COR-L47 (cell line): Measurements from ENCODE around the gene LINS1.
"Not testable (repeated sequence)": the region's sequence is repeated elsewhere in the genome, so short reads cannot be mapped to it uniquely, and the experiment has no call there.

Experiments
- DNase-seq: peaks from one replicate; lab custom pipeline; 2025; lab: John Stamatoyannopoulos, UW

LINS1 gene

GRCh38 chr15:100601163-100601562 is 821 bp downstream of the LINS1 start:
- DNase-seq, result no peak

- no peak for DNase-seq
These were observed 3.3 kb downstream of the LINS1 start for GRCh38 chr15:100598655-100599054.

GRCh38 chr15:100597862-100598261 is 4.1 kb downstream of the LINS1 start:
- DNase-seq, result no peak

DNA sequence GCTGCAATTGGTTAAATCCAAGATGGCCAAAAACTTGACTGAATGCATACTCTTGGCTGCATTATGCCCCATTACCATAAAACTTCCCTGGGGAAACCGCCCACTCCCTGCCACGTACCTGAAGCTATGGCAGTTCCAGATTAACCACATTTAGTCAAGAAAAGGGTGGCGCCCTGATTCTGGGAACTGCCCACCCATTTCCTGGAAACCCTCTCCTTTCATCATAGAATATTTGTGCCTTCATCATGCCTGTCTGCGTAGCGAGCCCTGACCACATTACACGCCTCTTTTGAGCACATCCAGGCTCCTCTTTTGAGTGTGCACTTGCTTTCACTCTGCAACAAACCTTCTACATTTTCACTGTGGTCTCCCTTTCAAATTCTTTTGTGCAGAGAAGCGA is 5.2 kb downstream of the LINS1 start:
- DNase-seq, result no peak

DNA sequence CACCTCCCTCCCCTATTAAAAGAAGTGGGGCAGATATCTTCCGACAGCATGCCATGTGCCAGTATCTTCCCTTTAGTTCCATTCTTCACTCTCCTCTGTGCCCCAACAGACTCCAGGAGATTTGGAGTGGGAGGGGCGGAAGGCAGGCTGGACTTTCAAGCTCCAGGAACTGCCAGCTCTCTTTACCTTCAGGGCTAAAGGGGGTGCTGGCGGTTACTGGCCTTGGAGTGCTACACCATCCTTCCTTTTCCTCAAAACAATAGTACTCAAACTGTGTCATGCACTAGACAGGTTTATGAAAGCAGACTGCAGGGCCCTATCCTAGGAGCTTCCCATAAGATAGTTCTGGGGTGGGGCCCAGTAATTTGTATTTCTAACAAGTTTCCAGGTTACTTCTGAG is 6.0 kb downstream of the LINS1 start:
- DNase-seq, result no peak

DNA sequence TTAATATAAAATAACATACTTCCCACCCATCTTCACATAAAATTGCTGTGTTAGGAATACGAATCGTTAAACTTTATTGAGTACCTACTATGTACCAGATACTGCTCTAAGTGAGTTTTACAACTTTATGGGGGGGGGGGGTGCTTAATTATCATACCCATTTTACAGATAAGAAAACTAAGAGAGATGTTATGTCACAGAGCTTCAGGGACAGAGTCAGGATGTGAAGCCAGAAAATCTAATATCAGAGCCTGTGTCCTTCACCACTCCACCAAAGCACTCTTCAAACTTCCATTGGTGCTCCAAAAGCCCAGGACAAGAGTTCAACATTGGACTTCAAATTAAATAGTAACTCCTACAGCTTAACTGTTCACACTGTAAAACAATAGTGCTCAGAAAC is 8.6 kb downstream of the LINS1 start:
- no peak for DNase-seq

GRCh38 chr15:100592898-100593297 is 9.1 kb downstream of the LINS1 start:
- no peak for DNase-seq

DNA sequence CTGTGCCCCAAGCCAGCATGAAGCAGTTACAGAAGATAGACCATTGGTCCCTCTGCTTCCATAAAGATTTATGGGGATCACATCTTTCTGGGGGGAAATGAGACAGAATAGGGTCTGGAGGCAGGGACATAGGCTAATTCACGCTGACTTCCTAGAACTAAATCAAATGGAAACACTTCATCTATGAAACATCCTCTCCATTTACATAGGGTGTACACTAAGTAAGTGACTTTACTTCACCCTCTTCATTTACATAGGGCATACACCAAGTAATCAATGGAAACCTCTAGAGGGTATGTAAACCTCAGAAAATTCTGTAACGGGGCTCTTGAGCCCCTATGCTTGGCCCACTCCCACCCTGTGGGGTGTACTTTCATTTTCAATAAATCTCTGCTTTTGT is 10.1 kb downstream of the LINS1 start:
- DNase-seq, result no peak

- DNase-seq, result not testable (repeated sequence)
These were observed 10.8 kb downstream of the LINS1 start for GRCh38 chr15:100591163-100591562.

DNA sequence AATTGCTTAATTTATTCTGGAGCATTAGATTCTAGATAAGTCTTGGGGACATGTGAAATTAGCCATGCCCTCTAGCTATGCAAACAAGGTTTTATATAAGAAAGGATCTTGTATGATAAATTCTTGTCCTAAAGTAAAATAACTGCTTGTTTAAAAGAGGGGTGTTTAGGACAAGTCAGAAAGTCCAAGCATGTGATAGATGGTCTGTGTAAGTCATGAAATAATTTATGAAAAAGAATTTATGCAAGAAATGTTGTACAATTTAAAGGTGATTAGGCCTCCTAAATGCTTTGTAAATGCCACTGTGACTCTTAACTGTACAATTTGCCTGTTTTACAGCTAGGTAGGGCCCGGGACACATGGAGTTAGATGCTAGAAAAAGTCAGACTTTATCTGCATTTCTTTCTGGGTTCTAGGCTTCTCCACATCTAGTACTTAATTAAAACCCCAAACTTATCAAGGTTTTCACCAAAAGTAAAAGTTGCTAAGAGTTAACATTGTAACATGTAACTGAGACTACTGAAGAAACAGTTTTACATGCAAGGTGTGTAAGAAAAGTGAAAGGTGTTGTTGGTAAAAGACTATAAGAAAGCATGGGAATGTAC is 13.2 kb downstream of the LINS1 start:
- DNase-seq, result no peak

- no peak for DNase-seq
These were observed 21.6 kb downstream of the LINS1 start for GRCh38 chr15:100580414-100580813.

DNA sequence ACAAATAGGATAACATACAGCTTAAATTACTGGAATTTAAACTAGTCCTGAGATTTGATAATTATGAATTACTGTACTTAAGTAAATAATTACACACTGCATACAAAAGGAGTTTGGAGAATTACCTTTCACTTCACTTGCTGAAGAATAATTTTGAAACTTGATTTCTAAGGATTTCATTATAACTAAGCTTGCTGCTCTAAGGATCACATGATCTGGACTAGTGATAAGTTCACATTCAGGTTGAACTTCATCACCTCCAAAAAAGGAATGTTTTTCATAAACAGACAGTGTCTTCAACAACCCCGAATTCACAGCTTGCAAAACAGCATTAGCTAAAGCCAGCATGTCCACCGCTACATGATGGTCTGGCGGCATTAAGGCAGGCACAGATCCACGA is 28.5 kb downstream of the LINS1 start:
- DNase-seq, result no peak

DNA sequence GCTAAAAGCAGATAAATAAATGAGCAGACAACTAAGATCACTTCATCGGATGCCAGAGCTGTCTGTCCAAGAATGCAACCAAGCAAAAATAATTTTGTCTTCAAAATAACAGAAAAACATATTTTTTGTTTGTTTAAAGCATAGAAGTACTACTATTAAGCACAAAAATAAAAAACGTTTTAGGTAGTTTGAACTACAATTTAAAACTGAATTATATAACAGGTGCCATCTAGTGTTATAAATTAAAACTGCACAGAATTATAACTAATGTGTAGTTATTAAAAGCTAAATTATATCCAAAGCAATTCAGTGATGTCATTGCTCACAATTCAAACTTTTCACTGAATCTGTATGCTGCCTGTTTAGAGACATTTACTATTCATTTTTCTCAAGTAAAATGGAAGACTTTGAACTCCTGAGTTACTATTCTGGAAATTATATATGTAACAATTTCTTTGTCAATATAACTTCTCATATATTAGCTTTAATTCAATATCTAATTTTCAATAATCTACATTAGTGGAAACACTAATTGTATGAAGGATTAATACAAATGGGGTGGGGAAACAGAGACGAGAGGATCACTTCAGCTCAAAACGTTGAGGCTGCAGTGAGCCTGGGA is 29.5 kb downstream of the LINS1 start:
- DNase-seq, result no peak

DNA sequence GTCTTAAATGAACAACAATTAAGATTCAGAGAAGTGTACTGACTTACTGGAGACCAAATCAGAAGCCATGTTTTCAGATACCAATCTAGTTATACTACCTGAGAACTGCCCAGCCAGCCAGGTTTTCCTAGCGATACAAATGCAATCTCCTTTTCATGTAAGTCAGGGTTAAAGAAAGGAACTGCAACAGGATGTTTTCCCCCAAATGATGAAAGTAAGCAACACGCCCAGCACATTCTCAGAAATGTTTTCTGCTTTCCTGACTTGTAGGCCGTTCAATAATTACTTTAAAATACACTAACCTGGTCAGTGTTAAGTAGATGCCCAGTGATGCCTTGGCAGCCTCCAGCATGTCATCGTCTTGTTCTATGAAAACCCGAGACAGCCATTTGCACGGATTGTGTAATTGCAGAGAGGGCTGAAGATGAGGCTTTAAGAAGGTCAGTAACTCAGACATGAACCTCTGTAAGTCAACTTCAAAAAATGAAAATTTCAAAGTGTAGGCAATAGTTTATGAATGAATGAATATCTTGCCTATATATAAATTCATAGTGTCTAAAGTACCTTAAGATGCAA is 30.3 kb downstream of the LINS1 start:
- DNase-seq, result no peak

GRCh38 chr15:100570735-100571313 is 31.2 kb downstream of the LINS1 start:
- DNase-seq, result no peak

GRCh38 chr15:100570275-100570674 is 31.7 kb downstream of the LINS1 start:
- no peak for DNase-seq

- no peak for DNase-seq
These were observed 32.6 kb downstream of the LINS1 start for GRCh38 chr15:100569391-100569790.

- DNase-seq, result no peak
These were observed 34.9 kb downstream of the LINS1 start for GRCh38 chr15:100566850-100567628.

DNA sequence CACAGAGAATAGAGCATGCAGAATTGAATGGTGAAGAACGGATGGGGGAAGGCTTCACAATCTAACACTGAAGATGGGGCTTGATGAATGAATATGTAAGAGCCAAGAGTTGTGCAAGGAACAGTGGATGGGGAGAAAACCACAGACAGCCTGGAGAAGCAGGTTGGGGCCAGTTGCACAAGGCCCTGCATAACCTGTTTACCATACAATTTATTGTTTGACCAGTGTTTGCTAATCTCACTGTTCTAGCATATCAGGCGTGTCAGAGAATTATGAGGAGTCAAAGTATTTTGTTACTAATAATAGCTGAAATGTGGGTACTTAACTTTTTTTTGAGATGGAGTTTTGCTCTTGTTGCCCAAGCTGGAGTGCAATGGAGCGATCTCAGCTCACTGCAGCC is 36.4 kb downstream of the LINS1 start:
- no peak for DNase-seq

DNA sequence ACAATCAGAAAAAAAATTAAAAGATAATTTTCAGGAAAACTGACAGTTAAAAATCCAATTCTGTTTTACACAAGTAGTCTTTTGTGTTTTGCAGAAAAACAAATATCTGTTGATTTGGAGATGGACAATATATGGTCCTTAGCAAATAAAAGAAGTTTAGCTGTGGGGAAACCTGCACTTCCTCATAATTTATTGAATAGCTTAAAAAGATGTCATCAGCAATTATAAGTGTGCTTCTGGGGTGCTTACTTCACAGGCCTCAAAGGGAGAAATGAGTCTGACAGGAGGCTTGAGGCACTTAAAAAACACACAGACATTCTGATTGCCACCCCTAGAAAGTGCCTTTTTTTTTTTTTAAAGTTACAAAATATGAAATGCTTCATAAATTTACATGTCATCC is 41.7 kb downstream of the LINS1 start:
- no peak for DNase-seq

DNA sequence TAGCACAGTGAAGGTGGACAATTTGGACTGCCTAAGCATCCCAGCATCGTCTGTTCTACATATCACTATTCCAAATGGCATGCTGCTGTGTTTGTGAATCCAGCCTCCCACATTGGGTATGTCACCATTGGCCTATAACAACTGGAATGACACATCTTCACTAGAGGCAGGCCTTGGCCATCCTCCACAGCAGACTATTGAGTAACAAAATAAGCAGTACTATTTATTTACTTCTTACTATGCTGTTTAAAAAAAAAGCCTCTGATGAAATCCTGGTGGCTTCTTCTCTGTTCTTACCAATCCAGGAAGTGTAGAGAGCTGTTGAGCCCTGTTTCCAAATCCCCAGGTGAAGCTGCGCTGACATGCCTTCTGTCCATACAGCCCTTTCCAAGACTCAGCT is 42.7 kb downstream of the LINS1 start:
- no peak for DNase-seq

- DNase-seq, result no peak
These were observed 43.2 kb downstream of the LINS1 start for GRCh38 chr15:100558771-100559254.

- no peak for DNase-seq
These were observed 48.5 kb downstream of the LINS1 start for GRCh38 chr15:100553468-100553867.
